Cardiac fibroblast (primary cell): ENCODE measurements around the gene SRP68.
A peak's percentile ranks its signal among the peaks of the same experiment; 100 is the strongest.

Source experiments
- DNase-seq, 2 donors: peaks; one replicate each; pipeline versions ENCODE4 v3.0.0 to v3.0.0-alpha.2; 2010; ENCODE audit warnings: low read depth in 2 of 2
- H3K4me3 ChIP-seq, 2 donors: replicated peaks in 1 of 2; 1 replicate in 1 of 2; 2 replicates in 1 of 2; pipeline ENCODE4 v1.5.1; 2011; ENCODE audit warnings: low read depth in 2 of 2, low read length in 2 of 2, mild to moderate bottlenecking in 2 of 2, moderate library complexity in 1 of 2
- TF ChIP-seq, protein P1 (sequence below): IDR thresholded peaks from one replicate; pipeline ENCODE4 v1.5.1; 2011; ENCODE audit warnings: low read depth, mild to moderate bottlenecking, low read length, inconsistent platforms

The SRP68 gene

DNA sequence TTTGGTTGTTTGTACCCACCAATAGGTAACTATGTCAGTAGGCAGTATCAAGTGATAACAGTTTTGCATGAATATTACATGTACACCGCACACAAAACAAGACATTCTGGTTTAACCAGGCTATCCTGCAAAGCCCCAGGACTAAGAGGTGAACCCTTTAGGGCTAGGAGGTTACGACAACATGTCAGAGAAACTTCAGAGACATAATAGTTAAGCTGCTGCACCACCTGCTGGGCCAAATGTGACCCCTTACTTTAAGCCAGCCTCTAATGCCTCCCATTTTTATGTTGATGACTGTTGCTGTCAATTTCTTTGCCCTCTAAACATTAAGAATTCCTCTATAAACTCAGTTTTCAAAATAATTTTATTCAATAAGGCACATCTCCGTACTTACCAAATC, 15.4 kb downstream of the SRP68 start:
- DNase-seq: no peak
- TF ChIP-seq, protein P1, sequence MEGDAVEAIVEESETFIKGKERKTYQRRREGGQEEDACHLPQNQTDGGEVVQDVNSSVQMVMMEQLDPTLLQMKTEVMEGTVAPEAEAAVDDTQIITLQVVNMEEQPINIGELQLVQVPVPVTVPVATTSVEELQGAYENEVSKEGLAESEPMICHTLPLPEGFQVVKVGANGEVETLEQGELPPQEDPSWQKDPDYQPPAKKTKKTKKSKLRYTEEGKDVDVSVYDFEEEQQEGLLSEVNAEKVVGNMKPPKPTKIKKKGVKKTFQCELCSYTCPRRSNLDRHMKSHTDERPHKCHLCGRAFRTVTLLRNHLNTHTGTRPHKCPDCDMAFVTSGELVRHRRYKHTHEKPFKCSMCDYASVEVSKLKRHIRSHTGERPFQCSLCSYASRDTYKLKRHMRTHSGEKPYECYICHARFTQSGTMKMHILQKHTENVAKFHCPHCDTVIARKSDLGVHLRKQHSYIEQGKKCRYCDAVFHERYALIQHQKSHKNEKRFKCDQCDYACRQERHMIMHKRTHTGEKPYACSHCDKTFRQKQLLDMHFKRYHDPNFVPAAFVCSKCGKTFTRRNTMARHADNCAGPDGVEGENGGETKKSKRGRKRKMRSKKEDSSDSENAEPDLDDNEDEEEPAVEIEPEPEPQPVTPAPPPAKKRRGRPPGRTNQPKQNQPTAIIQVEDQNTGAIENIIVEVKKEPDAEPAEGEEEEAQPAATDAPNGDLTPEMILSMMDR: no peak
- no peak overlapping the region for H3K4me3 ChIP-seq

- peak in 1 of 2 donors; percentile 64 for DNase-seq
- H3K4me3 ChIP-seq: no peak overlapping the region
- TF ChIP-seq, protein P1: no peak
Observed at GRCh38 chr17:76054112-76054476, 18.2 kb downstream of the SRP68 start.

- H3K4me3 ChIP-seq: no peak overlapping the region
- TF ChIP-seq, protein P1: no peak
- peak; percentile 73 to 84 for DNase-seq
Observed at GRCh38 chr17:76053246-76054111, 18.8 kb downstream of the SRP68 start.

- H3K4me3 ChIP-seq: no peak overlapping the region
- no peak for DNase-seq
- TF ChIP-seq, protein P1: no peak
Observed at GRCh38 chr17:76051561-76051960, 20.8 kb downstream of the SRP68 start.

GRCh38 chr17:76050538-76051467, 21.5 kb downstream of the SRP68 start:
- TF ChIP-seq, protein P1: no peak
- DNase-seq: no peak
- no peak overlapping the region for H3K4me3 ChIP-seq

DNA sequence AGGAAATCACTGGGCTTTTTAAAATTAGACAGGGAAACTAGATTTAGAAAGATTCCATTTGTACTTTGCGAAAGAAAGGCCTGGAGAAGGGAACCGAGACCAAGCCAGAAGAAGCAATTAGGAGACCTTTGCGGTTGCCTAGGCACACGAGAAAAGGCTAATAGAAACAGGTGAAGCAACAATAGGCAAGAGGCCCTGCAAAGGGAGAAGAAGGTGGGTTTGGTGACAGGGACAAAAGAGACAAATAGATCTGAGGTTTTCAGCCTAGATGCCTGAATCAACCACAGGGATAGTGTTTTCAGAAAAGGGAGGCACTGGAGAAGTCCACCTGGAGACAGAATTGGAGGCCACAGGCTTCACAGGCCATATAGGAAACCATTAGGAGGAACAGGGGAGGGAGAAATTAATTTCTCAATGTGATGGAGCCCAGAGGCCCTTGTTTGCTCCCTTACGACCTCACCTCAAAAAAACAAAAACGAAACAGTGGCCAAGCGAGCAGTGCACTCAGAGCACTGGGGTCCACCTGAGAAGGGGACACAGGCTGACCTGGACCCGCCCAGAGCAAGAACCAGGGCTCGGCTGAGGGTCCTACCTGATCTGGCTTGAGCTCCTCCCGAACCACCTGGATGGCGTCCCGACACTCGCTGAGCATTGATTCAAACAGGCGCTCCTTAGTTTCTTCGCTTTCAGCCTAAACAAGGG, 22.3 kb downstream of the SRP68 start:
- no peak overlapping the region for H3K4me3 ChIP-seq
- TF ChIP-seq, protein P1: no peak
- DNase-seq: no peak
